Ecto neural progenitor cell (in vitro differentiated cells): Measurements from ENCODE around the gene PRR16.
"Not testable (repeated sequence)": the region's sequence is repeated elsewhere in the genome, so short reads cannot be mapped to it uniquely, and the experiment has no call there.

Experiments
- DNase-seq: peaks from one replicate; pipeline ENCODE4 v3.0.0-alpha.2; 2018; ENCODE audit warnings: low spot score

The PRR16 gene

GRCh38 chr5:120655828-120656435 is 191.8 kb downstream of the PRR16 start:
- peak; percentile 61 for DNase-seq

GRCh38 chr5:120657104-120657503 is 193.0 kb downstream of the PRR16 start:
- no peak for DNase-seq

- DNase-seq, result no peak
Measured at GRCh38 chr5:120677481-120677880, 213.4 kb downstream of the PRR16 start.

GRCh38 chr5:120678279-120678678 is 214.2 kb downstream of the PRR16 start:
- DNase-seq, result no peak

GRCh38 chr5:120682851-120683250 is 218.8 kb downstream of the PRR16 start:
- DNase-seq, result no peak

GRCh38 chr5:120683580-120683979 is 219.5 kb downstream of the PRR16 start:
- no peak for DNase-seq

GRCh38 chr5:120684213-120684612 is 220.1 kb downstream of the PRR16 start:
- no peak for DNase-seq

GRCh38 chr5:120684749-120685415 is 220.8 kb downstream of the PRR16 start:
- no peak for DNase-seq

- DNase-seq, result no peak
Measured at GRCh38 chr5:120690621-120691407, 226.7 kb downstream of the PRR16 start.

- DNase-seq, result no peak
Measured at GRCh38 chr5:120692325-120692724, 228.2 kb downstream of the PRR16 start.

- no peak for DNase-seq
Measured at GRCh38 chr5:120695368-120695880, 231.3 kb downstream of the PRR16 start.

GRCh38 chr5:120697147-120697546 is 233.0 kb downstream of the PRR16 start:
- no peak for DNase-seq

- not testable (repeated sequence) for DNase-seq
Measured at GRCh38 chr5:120697670-120698327, 233.7 kb downstream of the PRR16 start.

GRCh38 chr5:120700653-120701052 is 236.6 kb downstream of the PRR16 start:
- not testable (repeated sequence) for DNase-seq

- not testable (repeated sequence) for DNase-seq
Measured at GRCh38 chr5:120702817-120703538, 238.9 kb downstream of the PRR16 start.

GRCh38 chr5:120703918-120704587 is 240.0 kb downstream of the PRR16 start:
- no peak for DNase-seq

GRCh38 chr5:120706877-120707276 is 242.8 kb downstream of the PRR16 start:
- no peak for DNase-seq

- DNase-seq, result no peak
Measured at GRCh38 chr5:120717381-120717780, 253.3 kb downstream of the PRR16 start.

- DNase-seq, result no peak
Measured at GRCh38 chr5:120730214-120730613, 266.1 kb downstream of the PRR16 start.

GRCh38 chr5:120734033-120734432 is 269.9 kb downstream of the PRR16 start:
- DNase-seq, result no peak

- DNase-seq, result no peak
Measured at GRCh38 chr5:120735076-120735475, 271.0 kb downstream of the PRR16 start.
